ENCODE measurements around the gene GLYR1.

DNA sequence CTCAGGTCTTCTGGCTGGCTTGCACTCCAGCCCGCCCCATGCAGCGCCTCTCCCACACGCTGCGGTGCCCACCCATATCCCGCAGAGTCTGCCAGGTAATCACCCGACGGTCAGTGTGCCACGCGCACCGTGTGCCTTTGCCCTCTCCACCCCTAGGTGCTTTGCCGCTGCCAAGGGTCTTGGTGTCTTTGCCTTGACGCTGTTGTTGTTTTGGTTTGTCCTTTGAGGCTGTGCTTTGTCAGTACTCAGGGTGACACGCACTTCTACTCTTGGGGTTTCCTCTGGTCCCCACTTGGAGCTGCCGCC lies 30.2 kb upstream of the GLYR1 start:
- TF ChIP-seq TAF1 (IDR thresholded peaks at IDR 0.05; ENCODE audit: borderline replicate concordance, insufficient read depth, low read length) = no peak
- no peak for TF ChIP-seq FOXP2 (optimal IDR thresholded peaks at IDR 0.05; ENCODE audit: borderline replicate concordance, extremely low read depth, extremely low read length, insufficient read depth)
- TF ChIP-seq, protein P1, sequence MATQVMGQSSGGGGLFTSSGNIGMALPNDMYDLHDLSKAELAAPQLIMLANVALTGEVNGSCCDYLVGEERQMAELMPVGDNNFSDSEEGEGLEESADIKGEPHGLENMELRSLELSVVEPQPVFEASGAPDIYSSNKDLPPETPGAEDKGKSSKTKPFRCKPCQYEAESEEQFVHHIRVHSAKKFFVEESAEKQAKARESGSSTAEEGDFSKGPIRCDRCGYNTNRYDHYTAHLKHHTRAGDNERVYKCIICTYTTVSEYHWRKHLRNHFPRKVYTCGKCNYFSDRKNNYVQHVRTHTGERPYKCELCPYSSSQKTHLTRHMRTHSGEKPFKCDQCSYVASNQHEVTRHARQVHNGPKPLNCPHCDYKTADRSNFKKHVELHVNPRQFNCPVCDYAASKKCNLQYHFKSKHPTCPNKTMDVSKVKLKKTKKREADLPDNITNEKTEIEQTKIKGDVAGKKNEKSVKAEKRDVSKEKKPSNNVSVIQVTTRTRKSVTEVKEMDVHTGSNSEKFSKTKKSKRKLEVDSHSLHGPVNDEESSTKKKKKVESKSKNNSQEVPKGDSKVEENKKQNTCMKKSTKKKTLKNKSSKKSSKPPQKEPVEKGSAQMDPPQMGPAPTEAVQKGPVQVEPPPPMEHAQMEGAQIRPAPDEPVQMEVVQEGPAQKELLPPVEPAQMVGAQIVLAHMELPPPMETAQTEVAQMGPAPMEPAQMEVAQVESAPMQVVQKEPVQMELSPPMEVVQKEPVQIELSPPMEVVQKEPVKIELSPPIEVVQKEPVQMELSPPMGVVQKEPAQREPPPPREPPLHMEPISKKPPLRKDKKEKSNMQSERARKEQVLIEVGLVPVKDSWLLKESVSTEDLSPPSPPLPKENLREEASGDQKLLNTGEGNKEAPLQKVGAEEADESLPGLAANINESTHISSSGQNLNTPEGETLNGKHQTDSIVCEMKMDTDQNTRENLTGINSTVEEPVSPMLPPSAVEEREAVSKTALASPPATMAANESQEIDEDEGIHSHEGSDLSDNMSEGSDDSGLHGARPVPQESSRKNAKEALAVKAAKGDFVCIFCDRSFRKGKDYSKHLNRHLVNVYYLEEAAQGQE (IDR thresholded peaks at IDR 0.05; ENCODE audit: insufficient read depth in 1 of 2, low read depth in 2 of 2, low read length in 2 of 2) = no peak
- TF ChIP-seq SIN3A (IDR thresholded peaks at IDR 0.05; ENCODE audit: borderline replicate concordance, insufficient read depth, low read length) = no peak
